HG03521 (cell line): ENCODE measurements around the gene KRT12.
"Not testable (repeated sequence)": the region's sequence is repeated elsewhere in the genome, so short reads cannot be mapped to it uniquely, and the experiment has no call there.

Experiments
- ATAC-seq: cut with Tn5 transposase; IDR thresholded peaks from one replicate; pipeline ENCODE4 v1.9.1; 2021; ENCODE audit warnings: mild to moderate bottlenecking, moderate library complexity; ENCODE audit not compliant: unreplicated experiment

KRT12 gene

DNA sequence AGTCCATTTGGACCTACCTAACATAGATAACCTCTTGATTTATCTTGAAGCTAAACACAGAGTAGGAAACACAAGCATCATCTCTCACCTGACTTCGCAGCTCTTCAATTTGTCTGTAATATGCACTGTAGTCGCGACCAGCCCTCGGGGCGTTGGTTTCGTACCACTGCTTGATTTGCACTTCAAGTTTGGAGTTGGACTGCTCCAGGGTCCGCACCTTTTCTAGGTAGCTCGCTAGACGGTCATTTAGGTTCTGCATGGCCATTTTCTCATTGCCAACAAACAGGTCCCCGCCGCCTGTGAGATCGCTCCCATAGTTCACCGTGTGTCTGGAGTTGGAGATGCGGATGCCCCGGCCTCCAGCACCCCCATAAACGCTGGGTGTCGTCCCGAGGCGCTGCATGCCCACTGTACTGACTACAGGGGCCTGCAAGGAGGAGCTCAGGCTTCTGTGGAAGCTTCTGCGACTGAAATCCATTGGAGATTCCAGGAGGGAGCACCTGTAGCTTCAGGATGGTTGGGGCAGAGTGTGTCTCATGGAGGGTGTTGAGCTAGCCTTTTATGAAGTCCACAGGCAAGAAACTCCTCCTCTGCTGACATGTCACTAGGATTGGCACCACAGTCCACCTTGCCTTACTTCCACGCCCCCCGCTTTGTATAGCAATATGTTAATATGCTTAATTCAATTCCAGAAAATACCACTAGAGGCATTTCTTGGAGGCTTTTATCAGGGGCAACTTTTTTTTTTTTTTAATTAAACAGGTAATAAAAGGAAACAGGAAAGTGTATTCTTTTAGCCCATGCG lies 17.9 kb upstream of the KRT12 start, which contains the start of gene KRT20:
KRT20 (minus strand) TSS at position 535 of the 805 bp plus-strand sequence; CDS start at position 478, 57 bp downstream.
- no peak for ATAC-seq

DNA sequence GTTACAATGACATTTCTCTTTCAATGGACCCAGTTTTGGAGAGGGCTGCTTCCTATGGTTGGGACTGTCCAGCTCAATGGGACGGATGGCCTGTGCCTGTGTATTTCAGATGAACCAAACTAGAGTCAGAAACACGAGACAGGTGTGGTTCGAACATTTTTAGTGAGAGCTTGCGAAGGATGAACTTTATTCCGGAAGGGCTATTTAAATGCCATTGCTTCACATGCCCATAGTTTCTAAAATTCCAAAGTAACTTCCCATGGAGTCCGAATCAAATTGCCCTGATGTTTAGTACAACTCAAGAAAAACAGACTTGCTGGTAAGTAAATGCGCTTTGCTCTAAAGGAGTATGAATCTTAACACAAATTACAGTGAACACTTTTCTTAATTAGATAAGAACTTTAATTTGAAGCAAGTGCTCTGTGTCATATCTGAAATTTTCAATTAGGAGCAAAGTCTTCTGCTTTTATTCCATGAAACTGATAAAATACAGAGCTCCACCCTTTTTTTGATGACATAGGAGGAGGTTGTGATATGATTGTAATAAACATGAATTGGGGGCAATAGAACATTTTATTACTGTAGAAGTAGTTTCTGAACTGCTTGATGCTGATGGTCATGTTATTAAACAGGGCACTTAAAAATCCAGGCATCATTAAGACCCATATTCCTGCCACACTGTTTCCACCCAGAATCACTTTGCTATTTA lies 16.8 kb upstream of the KRT12 start:
- no peak for ATAC-seq

DNA sequence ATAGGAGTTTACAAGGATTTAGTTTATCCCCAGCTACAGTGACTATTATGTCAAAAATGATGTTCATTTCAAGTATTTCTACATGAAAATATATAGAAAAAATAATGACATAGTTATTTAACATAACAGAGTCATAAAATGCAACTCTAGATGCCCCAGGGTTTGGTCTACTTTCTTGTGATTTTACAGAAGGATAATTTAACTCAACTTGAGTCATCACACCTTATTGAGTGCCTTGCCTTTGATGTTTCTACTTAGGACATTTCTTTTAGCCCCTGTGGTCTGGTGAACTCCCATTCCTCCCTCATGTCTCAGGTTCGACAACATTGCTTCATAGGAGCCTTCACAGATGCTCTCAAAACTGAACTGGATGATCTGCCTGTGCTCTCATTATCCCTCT lies 16.0 kb upstream of the KRT12 start:
- no peak for ATAC-seq

DNA sequence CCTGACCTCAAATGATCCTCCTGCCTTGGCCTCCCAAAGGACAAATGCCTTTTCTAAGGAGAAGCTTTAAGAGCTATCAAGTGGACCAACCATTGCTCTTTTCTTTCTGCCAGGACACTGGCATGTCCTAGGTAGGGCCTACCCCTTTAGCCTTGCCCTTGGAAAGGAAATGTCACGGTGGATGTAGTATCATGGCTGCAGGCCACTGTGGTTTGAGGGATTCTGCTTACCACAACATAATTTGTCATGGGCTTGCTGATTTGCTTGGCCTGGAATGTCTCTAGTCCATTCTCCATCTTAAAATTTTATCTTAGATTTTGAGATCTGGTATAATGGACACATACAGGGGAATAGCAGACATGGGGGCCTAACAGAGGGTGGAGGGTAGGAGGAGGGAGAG lies 12.0 kb upstream of the KRT12 start:
- no peak for ATAC-seq

DNA sequence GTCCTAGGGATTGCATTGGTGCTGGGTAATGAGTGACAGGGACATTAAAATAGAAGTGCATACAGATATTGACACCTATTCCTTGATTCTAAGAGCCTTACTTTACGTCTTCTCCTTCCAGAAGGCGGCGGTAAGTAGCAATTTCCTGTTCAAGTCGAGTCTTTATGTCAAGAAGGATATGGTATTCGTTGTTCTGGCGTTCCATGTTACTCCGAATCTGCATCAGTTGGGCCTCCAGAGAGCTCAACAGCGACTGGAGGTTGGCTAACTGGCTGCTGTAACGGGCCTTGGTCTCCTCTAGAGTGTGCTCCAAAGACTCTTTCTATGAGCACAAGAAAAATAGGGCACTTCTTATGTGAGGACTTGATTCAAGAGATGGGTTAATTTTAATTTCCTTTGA lies 11.0 kb upstream of the KRT12 start:
- ATAC-seq: no peak

DNA sequence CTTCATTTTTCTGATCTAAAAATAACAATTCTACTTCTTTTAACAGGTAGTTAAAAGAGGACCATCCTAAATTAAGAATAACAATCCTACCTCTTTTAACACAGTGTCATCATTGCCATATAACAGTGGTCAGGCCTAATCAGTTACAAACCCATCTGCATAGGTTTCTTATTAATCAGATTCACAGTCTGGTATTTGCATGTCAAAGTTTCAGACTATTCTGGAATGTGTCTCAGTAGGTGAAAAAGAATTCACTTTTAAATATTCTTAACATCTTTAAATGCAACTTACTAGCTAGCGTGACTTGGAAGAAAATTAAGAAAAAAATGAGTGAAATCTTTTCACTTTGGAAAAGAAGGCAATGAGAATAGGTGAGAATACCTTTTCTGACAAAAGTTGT lies 6.8 kb upstream of the KRT12 start:
- no peak for ATAC-seq

DNA sequence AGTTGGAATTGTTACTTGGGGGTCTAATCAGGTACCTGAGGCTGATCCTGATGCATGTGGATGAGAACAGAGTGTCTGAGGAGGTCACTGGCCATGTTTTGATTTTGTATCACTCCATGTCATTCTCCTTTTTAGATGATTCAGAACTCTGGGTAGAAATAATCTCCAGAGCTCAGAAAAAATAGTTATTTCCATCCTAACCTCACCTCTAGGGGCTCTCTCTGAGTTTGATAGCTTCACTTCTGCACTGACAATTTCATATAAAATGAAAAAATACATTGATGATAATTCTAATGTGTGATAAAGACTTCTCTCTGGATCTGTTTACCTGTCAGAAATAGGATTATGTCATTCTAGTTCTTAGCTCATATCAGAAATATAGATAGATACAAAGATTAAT lies 6.2 kb upstream of the KRT12 start:
- ATAC-seq: no peak

DNA sequence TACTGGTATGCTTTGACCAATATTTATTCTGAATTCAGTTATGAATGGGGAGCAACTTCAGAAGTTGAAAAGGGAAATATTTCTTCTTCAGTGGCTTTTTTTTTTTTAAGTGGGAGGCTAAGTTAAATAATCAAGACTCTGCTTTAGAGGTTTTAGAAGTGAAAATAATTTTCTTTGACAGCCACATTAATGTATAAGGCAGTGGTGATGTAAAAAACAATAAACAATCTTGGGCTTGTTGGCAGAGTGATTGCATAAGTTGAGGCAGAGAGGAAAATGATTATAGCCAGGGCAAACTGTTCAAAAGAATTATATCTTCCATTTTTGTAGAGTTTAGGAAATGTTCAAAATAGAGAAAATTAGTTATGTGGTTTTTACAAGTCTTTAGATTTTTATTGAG lies 5.4 kb upstream of the KRT12 start:
- no peak for ATAC-seq

DNA sequence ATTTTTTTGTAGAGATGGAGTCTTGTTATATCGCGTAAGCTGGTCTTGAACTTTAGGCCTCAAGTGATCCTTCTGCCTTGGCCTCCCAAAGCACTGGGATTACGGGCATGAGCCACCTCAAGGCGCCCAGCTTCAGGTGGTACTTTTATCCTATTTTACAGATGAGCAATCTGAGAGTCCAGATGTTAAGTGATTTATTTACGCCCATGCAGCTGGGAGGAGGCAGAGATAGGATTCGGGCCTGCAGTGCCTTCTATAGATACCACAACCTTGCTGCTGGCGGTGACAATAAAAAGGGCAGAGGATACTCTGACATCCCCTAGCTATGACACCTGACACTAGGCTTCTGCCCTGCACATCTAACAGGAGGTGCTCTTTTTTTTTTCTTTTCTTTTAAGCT lies 4.3 kb upstream of the KRT12 start:
- no peak for ATAC-seq

DNA sequence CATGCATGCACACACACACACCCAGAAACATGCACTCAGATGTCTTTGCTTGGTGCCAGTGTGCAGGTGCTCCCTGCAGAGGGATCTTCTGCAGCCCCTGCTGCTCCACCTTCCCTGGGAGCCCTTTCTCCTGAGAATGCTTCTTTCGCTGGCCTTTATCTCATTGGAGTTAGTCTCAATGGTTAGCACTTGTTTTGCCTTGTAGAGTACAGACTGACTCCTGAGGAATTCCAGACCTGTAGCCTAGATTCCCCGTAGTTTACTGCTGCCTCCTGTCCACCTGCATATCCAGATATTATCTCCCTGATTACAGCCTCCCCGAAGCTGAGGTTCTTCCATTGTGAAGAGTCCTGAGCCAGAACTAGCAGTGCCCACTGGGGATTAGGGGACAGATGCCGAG lies 3.1 kb upstream of the KRT12 start:
- ATAC-seq: no peak

DNA sequence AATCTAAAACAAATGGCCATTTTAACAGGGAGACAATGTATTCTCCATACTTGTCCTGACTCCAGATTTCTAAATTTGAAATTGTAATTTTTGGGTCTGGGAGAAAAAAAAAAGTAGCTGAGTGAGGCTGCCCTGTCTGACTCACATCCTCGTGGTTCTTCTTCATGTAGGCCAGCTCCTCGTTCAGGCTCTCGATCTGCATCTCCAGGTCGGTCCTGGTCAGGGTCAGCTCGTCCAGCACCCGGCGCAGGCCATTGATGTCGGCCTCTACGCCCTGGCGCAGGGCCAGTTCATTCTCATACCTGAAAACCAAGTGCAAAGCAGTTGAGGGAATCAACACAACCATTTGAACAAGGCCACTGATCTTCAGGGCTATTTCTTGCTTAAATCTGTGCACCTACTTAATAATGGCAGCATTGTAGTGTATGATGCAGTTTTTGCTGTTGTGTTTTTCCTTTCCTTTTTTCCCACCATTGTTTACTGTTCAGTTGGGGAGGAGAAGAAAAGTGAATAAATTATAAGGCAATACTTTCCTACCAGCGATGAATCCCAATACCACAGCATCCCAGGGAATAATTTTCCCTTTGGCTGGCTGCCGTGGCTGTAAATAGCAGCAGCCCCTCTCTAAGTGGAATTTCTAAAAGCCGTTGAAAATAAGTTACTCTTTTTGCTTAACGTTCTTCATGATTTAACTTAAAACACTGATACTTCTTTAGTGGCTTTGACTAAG lies 2.2 kb downstream of the KRT12 start:
- no peak for ATAC-seq

DNA sequence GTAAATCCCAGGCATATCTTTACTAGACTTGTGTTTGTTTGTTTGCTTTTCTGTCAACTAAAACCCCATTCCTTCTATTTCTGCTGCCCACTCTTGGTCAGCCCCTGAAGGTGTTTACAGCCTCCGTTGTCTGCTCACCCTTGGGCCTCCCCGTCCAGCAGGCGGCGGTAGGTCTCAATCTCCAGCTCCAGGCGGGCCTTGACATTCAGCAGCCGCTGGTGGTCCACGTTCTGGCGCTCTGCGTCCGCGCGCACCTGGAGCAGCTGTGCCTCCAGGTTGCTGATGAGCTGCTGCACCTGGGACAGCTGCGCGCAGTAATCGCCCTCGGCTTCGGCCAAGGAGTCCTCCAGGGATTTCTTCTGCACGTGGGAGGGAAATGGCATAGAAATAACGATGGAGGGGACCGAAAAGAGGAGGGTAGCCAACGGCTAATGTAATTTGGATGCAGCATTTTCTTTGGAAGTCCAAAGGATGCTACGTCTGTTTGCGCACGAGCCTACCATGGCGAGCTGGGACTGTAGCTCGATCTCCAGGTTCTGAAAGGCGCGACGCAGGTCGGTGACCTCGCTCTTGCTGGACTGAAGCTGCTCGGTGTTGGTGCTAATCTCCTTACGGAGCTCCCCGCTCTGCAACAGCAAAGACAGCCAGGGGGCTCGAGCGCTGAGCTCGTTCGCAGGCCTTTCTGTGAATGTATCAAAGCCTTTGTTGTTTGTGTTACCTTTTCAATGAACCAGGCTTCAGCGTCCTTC lies 3.9 kb downstream of the KRT12 start:
- ATAC-seq: no peak

DNA sequence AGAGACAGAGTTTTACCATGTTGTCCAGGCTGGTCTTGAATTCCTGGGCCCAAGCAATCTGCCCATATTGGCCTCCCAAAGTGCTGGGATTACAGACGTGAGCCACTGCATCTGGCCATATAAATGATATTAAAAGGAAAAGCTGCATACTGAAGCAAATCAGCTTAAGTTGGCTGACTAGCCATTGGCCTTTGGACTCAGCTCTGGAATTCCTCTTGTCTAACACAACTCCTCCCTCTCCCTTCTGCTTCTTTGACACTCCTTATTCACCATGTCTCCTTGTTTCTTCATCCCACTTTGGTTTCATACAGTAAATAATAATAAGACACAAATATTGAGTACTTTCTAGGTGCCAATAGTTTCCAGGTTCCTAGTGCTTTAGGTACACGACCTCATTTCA lies 7.5 kb downstream of the KRT12 start:
- ATAC-seq: no peak

DNA sequence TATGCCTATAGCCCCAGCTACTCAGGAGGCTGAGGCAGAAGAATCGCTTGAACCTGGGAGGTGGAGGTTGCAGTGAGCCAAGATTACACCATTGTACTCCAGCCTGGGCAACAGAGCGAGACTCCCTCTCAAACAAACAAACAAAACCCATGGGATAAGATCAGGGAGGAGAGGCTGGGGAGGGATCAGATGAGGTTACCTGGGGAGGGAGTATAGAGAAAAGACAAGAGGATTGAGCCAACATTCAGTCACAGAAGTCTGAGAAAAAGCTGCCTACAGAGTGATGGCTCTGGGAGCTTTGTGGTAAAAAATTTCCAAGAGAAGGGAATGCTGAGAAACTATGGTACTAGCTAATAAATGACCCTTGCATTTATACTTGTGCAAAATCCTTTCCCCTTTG lies 8.4 kb downstream of the KRT12 start:
- ATAC-seq: not testable (repeated sequence)

DNA sequence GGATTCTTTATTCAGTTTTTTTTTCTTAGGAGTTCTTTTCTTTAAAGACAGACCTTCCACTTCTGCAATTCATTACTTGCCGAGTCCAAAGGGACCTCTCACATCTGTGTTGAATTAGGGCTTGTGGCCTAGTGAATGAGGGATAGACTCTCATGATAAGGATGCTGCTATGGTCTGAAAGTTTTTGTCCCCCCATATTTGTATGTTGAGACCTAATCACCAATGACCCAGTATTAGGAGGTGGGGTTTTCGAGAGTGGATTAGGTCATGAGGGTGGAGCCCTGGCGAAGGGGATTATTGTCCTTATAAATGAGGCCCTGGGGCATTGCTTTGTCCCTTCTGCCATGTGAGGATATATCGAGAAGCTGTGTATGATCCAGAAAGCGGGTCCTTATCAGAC lies 9.5 kb downstream of the KRT12 start:
- ATAC-seq: no peak

DNA sequence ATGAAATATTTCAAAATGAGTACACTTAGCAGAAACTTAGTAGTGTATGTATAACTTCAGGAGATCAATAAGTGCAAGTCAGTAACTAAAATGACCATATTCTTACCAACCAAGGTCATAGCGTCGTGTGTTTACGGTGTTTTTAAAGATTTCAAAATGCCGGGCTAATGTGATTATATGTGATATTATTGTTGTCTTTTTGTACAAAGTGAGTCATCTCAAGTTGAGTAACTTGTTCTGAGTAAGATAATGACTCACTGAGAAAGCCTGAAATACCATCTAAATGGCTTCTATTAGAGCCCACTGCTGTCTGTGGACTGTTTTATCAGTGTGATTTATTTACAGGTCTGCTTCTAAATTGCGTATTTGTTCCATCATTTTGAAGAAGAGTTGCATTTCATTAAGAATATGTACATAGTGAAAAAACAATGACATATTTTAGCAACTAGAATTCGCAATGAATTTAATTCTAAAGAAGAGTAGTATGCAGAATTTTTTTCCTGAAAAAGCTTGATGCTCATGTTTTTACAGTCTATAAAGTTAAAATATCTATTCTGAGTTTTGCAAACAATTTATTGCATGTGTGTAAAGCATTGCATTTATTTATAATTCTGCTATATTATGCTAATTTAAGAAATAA lies 12.7 kb downstream of the KRT12 start:
- no peak for ATAC-seq

DNA sequence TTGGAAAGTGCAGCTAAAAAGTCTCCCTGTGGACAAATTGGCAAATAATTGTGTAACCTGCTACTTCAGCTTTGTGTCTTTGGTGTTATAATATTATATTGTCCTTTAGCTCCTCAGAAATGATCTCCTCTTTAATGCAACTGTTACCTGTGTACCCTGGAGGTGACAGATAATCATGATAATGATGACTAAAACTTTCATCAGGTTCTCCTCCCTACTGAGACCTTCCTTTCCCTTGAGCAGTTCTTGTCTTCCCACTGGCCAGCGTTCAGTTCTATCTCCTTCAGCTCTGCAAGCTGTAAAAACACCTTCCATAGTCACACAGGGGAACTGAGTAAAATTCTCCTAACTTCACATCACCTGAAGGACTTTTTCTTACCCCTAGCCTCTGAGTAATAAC lies 14.7 kb downstream of the KRT12 start:
- ATAC-seq: no peak

DNA sequence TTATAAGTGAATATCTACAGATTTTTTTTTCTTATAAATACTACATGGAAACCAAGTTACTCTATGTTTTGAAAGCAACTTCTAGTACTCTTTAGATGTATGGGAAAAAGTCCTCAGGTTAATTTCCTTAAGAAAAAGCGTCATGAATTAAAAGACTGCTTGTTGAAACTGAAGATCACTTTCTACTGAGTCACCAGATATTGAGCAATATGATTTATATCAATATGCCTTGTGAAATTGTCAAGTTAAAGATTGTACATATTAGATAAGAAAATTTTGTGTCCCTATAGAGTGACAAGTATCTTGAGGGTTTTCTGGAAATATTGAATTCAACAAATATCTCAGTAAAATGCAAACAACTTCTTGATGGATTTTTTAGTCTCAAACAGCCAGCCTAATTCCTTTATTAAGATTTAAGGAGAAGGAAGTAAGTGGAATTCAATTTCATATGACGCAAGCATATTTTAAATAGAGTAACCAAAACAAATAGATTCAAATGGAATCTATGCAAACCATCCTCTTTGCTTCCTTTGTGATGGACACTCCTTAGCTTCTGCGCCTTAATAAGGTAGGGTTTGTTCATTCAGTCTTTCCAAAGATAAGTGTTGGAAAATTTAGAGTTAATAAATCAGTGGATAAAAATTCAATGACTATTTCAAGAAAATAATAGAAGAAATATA lies 16.6 kb downstream of the KRT12 start:
- no peak for ATAC-seq

DNA sequence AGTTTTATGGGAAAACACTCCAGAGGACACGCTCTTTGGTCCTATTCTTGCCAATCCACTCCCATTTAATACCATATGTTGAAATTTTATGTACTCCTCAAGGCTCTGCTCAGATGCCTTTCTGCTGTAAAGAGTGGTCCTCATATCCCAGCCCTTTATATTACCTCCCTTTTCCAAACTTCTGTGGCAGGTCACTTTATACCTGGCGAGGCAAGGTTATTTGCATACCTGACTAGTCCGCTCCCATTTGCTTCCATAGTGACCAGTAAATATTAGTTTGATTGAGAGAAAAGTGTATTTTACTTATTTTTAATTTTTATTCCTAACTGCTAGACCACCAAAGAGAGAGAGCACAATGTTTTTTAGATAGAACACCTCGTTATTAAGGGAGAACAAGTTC lies 17.3 kb downstream of the KRT12 start:
- no peak for ATAC-seq

DNA sequence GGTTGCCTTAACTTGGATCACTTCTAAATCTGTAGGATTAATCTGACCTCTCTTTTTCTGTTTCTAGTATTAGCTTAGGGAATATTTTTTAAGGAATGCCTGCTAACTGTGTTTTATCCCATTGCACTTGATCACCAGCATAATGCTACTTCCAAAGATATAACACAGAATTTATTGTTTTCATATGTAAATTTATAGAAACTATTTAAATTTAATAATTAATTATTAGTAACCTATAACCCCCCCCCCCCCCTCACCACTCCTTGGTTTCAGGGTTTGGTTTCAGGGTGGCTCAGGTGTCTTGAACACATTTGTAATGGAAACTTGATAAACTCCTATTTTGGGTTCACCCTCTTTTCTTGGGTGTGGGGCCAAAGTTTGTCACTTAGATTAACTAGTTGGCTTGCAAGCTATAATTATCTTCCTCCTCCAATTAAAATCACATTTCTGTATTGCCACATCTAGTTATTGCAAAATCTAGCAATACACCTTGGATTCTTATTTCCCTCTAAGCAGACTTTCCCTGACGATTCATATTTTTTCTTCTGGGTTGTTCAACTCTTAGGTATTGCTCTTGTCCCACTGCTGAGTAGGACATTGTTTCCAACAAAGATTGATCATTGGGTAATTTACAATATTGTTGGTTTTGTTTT lies 18.3 kb downstream of the KRT12 start:
- no peak for ATAC-seq
